Gastrocnemius medialis (tissue), 4 donors: Measurements from ENCODE around the gene ABTB2.

Source experiments
- CTCF ChIP-seq, 5 experiments: fragments of 450-650 bp in 3 of 5; fragments of 200-600 bp in 2 of 5; sonication (generic) in 2 of 5; IDR thresholded peaks in 4 of 5; conservative IDR thresholded peaks in 1 of 5; 1 replicate in 4 of 5; 2 replicates in 1 of 5; pipeline ENCODE4 v1.5.1; 2016 to 2019; ENCODE audit warnings: antibody characterized with exemption in 5 of 5, mild to moderate bottlenecking in 3 of 5, moderate library complexity in 3 of 5
- POLR2A ChIP-seq, 2 donors: fragments of 450-650 bp; IDR thresholded peaks; one replicate each; pipeline ENCODE4 v1.6.1; 2017; ENCODE audit warnings: antibody characterized with exemption in 2 of 2, mild to moderate bottlenecking in 2 of 2, moderate library complexity in 2 of 2

- no peak for TF ChIP-seq CTCF (IDR thresholded peaks at IDR 0.05 in 4 of 5, conservative IDR thresholded peaks at IDR 0.05 in 1 of 5)
- TF ChIP-seq POLR2A (IDR thresholded peaks at IDR 0.05), result no peak
These were observed 101.2 kb downstream of the ABTB2 start for GRCh38 chr11:34256626-34257025.
